Measurements from ENCODE around the gene CEP170. TPM values are rescaled to one million over a fixed set of nuclear protein-coding genes. Genes with fewer than 3 reads are reported as not detected.
"Not testable (repeated sequence)": the region's sequence is repeated elsewhere in the genome, so short reads cannot be mapped to it uniquely, and the experiment has no call there.

The CEP170 gene
- total and polyA plus RNA-seq, 10 of the 15 experiments (the other 5 are each of a cell fraction or from before 2014, with no cell fraction given) = 15.0 to 67.3 (median 40.2) TPM

GRCh38 chr1:243204336-243204735 is 50.7 kb downstream of the CEP170 start:
- H3K4me2 ChIP-seq (ENCODE audit: control insufficient read depth, insufficient read depth); ATAC-seq; H4K20me1 ChIP-seq (ENCODE audit: control insufficient read depth, insufficient read depth); H3K79me2 ChIP-seq (ENCODE audit: control insufficient read depth, insufficient read depth, low read length); H3K27me3 ChIP-seq (replicated peaks in 1 of 2; ENCODE audit: control insufficient read depth in 2 of 2, insufficient read depth in 2 of 2, low read length in 1 of 2); H3K27ac ChIP-seq (ENCODE audit: control insufficient read depth, insufficient read depth); intact Hi-C loops (cut with micrococcal nuclease; ENCODE audit: unreplicated experiment); SMC1A ChIA-PET (ENCODE audit: uncharacterized antibody, unreplicated experiment); RAD21 ChIA-PET (ENCODE audit: unreplicated experiment); FAIRE-seq; POLR2A ChIA-PET; H3K9me3 ChIP-seq (replicated peaks; ENCODE audit: control insufficient read depth, insufficient read depth, low read length); DNase-seq (ENCODE audit: low read depth, low spot score); H3K36me3 ChIP-seq (ENCODE audit: control insufficient read depth in 2 of 2, insufficient read depth in 2 of 2, low read length in 1 of 2); H3K9ac ChIP-seq (ENCODE audit: control insufficient read depth, insufficient read depth, low read length); H2AFZ ChIP-seq (ENCODE audit: control insufficient read depth, low read depth, low read length); BruUV-seq (replicated peaks); H3K4me3 ChIP-seq; H3K4me1 ChIP-seq (ENCODE audit: control insufficient read depth, insufficient read depth, low read length); in situ Hi-C loops (cut with MboI); CTCF ChIA-PET: not testable (repeated sequence)
- 100% methylated on average over 1 of the region's 1 CpG for WGBS (ENCODE audit: insufficient coverage, insufficient replicate concordance, low lambda C conversion rate, missing lambda C conversion rate)

GRCh38 chr1:243203196-243203595 is 51.9 kb downstream of the CEP170 start:
- H3K4me3 ChIP-seq; H3K36me3 ChIP-seq (ENCODE audit: control insufficient read depth in 2 of 2, insufficient read depth in 2 of 2, low read length in 1 of 2); H3K9me3 ChIP-seq (replicated peaks; ENCODE audit: control insufficient read depth, insufficient read depth, low read length); intact Hi-C loops (cut with micrococcal nuclease; ENCODE audit: unreplicated experiment); H3K4me1 ChIP-seq (ENCODE audit: control insufficient read depth, insufficient read depth, low read length); ATAC-seq; RAD21 ChIA-PET (ENCODE audit: unreplicated experiment); FAIRE-seq; CTCF ChIA-PET; H3K27me3 ChIP-seq (replicated peaks in 1 of 2; ENCODE audit: control insufficient read depth in 2 of 2, insufficient read depth in 2 of 2, low read length in 1 of 2); in situ Hi-C loops (cut with MboI); H3K27ac ChIP-seq (ENCODE audit: control insufficient read depth, insufficient read depth); H3K4me2 ChIP-seq (ENCODE audit: control insufficient read depth, insufficient read depth); DNase-seq (ENCODE audit: low read depth, low spot score); H4K20me1 ChIP-seq (ENCODE audit: control insufficient read depth, insufficient read depth); H2AFZ ChIP-seq (ENCODE audit: control insufficient read depth, low read depth, low read length); H3K9ac ChIP-seq (ENCODE audit: control insufficient read depth, insufficient read depth, low read length); POLR2A ChIA-PET; BruUV-seq (replicated peaks); SMC1A ChIA-PET (ENCODE audit: uncharacterized antibody, unreplicated experiment); H3K79me2 ChIP-seq (ENCODE audit: control insufficient read depth, insufficient read depth, low read length): not testable (repeated sequence)
- WGBS (ENCODE audit: insufficient coverage, insufficient replicate concordance, low lambda C conversion rate, missing lambda C conversion rate) = 85% methylated on average over 4 of the region's 4 CpGs

GRCh38 chr1:243201316-243201715 is 53.8 kb downstream of the CEP170 start:
- FAIRE-seq; H3K4me3 ChIP-seq; H3K9ac ChIP-seq (ENCODE audit: control insufficient read depth, insufficient read depth, low read length); H4K20me1 ChIP-seq (ENCODE audit: control insufficient read depth, insufficient read depth); H3K36me3 ChIP-seq (ENCODE audit: control insufficient read depth in 2 of 2, insufficient read depth in 2 of 2, low read length in 1 of 2); SMC1A ChIA-PET (ENCODE audit: uncharacterized antibody, unreplicated experiment); ATAC-seq; POLR2A ChIA-PET; H3K27ac ChIP-seq (ENCODE audit: control insufficient read depth, insufficient read depth); BruUV-seq (replicated peaks); RAD21 ChIA-PET (ENCODE audit: unreplicated experiment); H3K4me1 ChIP-seq (ENCODE audit: control insufficient read depth, insufficient read depth, low read length); intact Hi-C loops (cut with micrococcal nuclease; ENCODE audit: unreplicated experiment); in situ Hi-C loops (cut with MboI); H2AFZ ChIP-seq (ENCODE audit: control insufficient read depth, low read depth, low read length); DNase-seq (ENCODE audit: low read depth, low spot score); H3K4me2 ChIP-seq (ENCODE audit: control insufficient read depth, insufficient read depth); CTCF ChIA-PET; H3K27me3 ChIP-seq (replicated peaks in 1 of 2; ENCODE audit: control insufficient read depth in 2 of 2, insufficient read depth in 2 of 2, low read length in 1 of 2); H3K79me2 ChIP-seq (ENCODE audit: control insufficient read depth, insufficient read depth, low read length); H3K9me3 ChIP-seq (replicated peaks; ENCODE audit: control insufficient read depth, insufficient read depth, low read length): not testable (repeated sequence)
- WGBS (ENCODE audit: insufficient coverage, insufficient replicate concordance, low lambda C conversion rate, missing lambda C conversion rate) = 75% methylated on average over 2 of the region's 2 CpGs

GRCh38 chr1:243197524-243197923 is 57.6 kb downstream of the CEP170 start:
- SMC1A ChIA-PET (ENCODE audit: uncharacterized antibody, unreplicated experiment); H3K79me2 ChIP-seq (ENCODE audit: control insufficient read depth, insufficient read depth, low read length); H3K4me3 ChIP-seq; H3K27me3 ChIP-seq (replicated peaks in 1 of 2; ENCODE audit: control insufficient read depth in 2 of 2, insufficient read depth in 2 of 2, low read length in 1 of 2); CTCF ChIA-PET; H2AFZ ChIP-seq (ENCODE audit: control insufficient read depth, low read depth, low read length); BruUV-seq (replicated peaks); FAIRE-seq; H4K20me1 ChIP-seq (ENCODE audit: control insufficient read depth, insufficient read depth); H3K27ac ChIP-seq (ENCODE audit: control insufficient read depth, insufficient read depth); ATAC-seq; DNase-seq (ENCODE audit: low read depth, low spot score); H3K4me2 ChIP-seq (ENCODE audit: control insufficient read depth, insufficient read depth); intact Hi-C loops (cut with micrococcal nuclease; ENCODE audit: unreplicated experiment); in situ Hi-C loops (cut with MboI); H3K36me3 ChIP-seq (ENCODE audit: control insufficient read depth in 2 of 2, insufficient read depth in 2 of 2, low read length in 1 of 2); H3K9me3 ChIP-seq (replicated peaks; ENCODE audit: control insufficient read depth, insufficient read depth, low read length); H3K4me1 ChIP-seq (ENCODE audit: control insufficient read depth, insufficient read depth, low read length); RAD21 ChIA-PET (ENCODE audit: unreplicated experiment); POLR2A ChIA-PET; H3K9ac ChIP-seq (ENCODE audit: control insufficient read depth, insufficient read depth, low read length): not testable (repeated sequence)
- 98% methylated on average over 6 of the region's 6 CpGs for WGBS (ENCODE audit: insufficient coverage, insufficient replicate concordance, low lambda C conversion rate, missing lambda C conversion rate)
